Urinary bladder (tissue), 4 donors: Measurements from ENCODE around the gene SMARCE1. TPM values are rescaled to one million over a fixed set of nuclear protein-coding genes. Genes with fewer than 3 reads are reported as not detected.

Source experiments
- DNase-seq: peaks from one replicate; pipeline ENCODE4 v3.0.0-alpha.2; 2015; ENCODE audit errors: extremely low spot score
- H3K27ac ChIP-seq: one replicate; pipeline ENCODE4 v1.5.1; 2013; ENCODE audit warnings: low read depth, mild to moderate bottlenecking, moderate library complexity
- H3K36me3 ChIP-seq: one replicate; pipeline ENCODE4 v1.6.1; 2013; ENCODE audit warnings: mild to moderate bottlenecking, moderate library complexity; ENCODE audit not compliant: insufficient read depth
- H3K4me1 ChIP-seq: one replicate; pipeline ENCODE4 v1.6.1; 2013; ENCODE audit warnings: mild to moderate bottlenecking, moderate library complexity; ENCODE audit not compliant: insufficient read depth
- H3K4me3 ChIP-seq: one replicate; pipeline ENCODE4 v1.5.1; 2013; ENCODE audit warnings: low read depth, low read length
- WGBS: extraction: QIAGEN DNeasy Blood & Tissue Kit; methylation state at CpG from one replicate; pipeline ENCODE4 v1.1.7; 2013; 5-methylcytosine and 5-hydroxymethylcytosine counted together
- polyA plus RNA-seq: library from polyadenylated mRNA; stranded (reverse); fragments of 200-250 nt; gene quantifications from one replicate; pipeline ENCODE4 v1.2.3, GENCODE V29; 2013
- total RNA-seq: library from RNA; depleted of rRNA; stranded (reverse); fragments of >200 nt; gene quantifications from one replicate; pipeline ENCODE4 v1.2.3, GENCODE V29; 2014
- donor health status: healthy with polysubstance abuse.
- donor health status: healthy.

The SMARCE1 gene
- total and polyA plus RNA-seq, 2 donors = 97.6 to 126 TPM

DNA sequence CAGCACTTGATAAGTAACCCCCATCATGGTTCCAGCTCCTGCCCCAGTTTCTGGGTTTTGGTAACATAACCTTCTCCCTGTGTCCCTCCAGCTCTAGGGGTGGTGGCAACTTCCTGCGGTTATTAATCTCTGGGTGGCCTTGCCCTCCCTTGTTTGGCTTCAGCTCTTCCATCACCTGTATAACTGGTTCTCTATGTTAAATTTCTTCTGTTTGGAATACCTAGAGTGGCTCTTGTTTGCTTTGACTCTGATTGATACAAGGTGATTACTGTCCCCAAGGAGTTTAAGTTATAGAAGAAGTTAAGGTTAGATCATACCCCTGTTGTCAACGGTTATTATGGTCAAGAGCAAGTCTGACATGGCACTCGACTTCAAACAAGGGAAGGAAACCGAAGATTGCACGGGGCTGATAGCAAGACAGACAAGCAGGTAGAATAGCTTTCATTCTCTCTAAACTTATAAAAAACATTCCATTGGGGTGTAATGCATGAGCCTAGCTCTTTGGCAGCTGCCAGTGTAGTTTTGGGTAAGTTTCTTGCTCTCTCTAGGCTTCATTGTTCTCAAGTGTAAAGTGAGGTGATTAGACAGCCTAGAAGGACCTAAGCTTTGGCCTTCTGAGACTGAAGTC is 71.4 kb downstream of the SMARCE1 start:
- no peak overlapping the region for H3K4me3 ChIP-seq
- no peak for DNase-seq
- no peak overlapping the region for H3K27ac ChIP-seq
- no peaks in the 10 kb centered on the region for H3K4me1 ChIP-seq
- H3K36me3 ChIP-seq = no peaks in the 10 kb centered on the region
- 70% methylated on average over 5 of the region's 5 CpGs for WGBS

Other genes starting within 250 kb of the SMARCE1 start
- gene TOP2A, start 229.9 kb downstream of the SMARCE1 start, total RNA-seq = 105 TPM
- 1.5 TPM for gene TOP2A, start 229.9 kb downstream of the SMARCE1 start, polyA plus RNA-seq
- 111 TPM for gene IGFBP4, start 204.4 kb downstream of the SMARCE1 start, total RNA-seq
- gene IGFBP4, start 204.4 kb downstream of the SMARCE1 start, polyA plus RNA-seq = 488 TPM
- 5.4 TPM for gene TNS4, start 146.2 kb downstream of the SMARCE1 start, total RNA-seq
- gene TNS4, start 146.2 kb downstream of the SMARCE1 start, polyA plus RNA-seq = 5.0 TPM
- 0.58 TPM for gene CCR7, start 82.3 kb downstream of the SMARCE1 start, total RNA-seq
- 0.39 TPM for gene CCR7, start 82.3 kb downstream of the SMARCE1 start, polyA plus RNA-seq
- 1.1 TPM for gene KRT222, start 17.4 kb upstream of the SMARCE1 start, total RNA-seq
- 0.65 TPM for gene KRT222, start 17.4 kb upstream of the SMARCE1 start, polyA plus RNA-seq
- 0.26 TPM for gene KRT24, start 55.9 kb upstream of the SMARCE1 start, total RNA-seq
- 4.7 TPM for gene KRT24, start 55.9 kb upstream of the SMARCE1 start, polyA plus RNA-seq
- gene KRT25, start 107.5 kb upstream of the SMARCE1 start, total RNA-seq = not detected
- not detected for gene KRT25, start 107.5 kb upstream of the SMARCE1 start, polyA plus RNA-seq
- not detected for gene KRT26, start 124.4 kb upstream of the SMARCE1 start, total RNA-seq
- gene KRT26, start 124.4 kb upstream of the SMARCE1 start, polyA plus RNA-seq = not detected
- not detected for gene KRT27, start 134.7 kb upstream of the SMARCE1 start, total RNA-seq
- not detected for gene KRT27, start 134.7 kb upstream of the SMARCE1 start, polyA plus RNA-seq
- gene KRT28, start 152.1 kb upstream of the SMARCE1 start, total RNA-seq = not detected
- gene KRT28, start 152.1 kb upstream of the SMARCE1 start, polyA plus RNA-seq = not detected
- 4.8 TPM for gene KRT10, start 174.8 kb upstream of the SMARCE1 start, total RNA-seq
- 21.5 TPM for gene KRT10, start 174.8 kb upstream of the SMARCE1 start, polyA plus RNA-seq
- gene KRT12, start 219.4 kb upstream of the SMARCE1 start, total RNA-seq = not detected
- not detected for gene KRT12, start 219.4 kb upstream of the SMARCE1 start, polyA plus RNA-seq
- gene KRT20, start 237.4 kb upstream of the SMARCE1 start, total RNA-seq = 23.2 TPM
- gene KRT20, start 237.4 kb upstream of the SMARCE1 start, polyA plus RNA-seq = 2.2 TPM